Mesodermal cell (in vitro differentiated cells): ENCODE results near the gene ZSCAN21.

Experiments
- H3K27ac ChIP-seq: 2 replicates; pipeline ENCODE4 v1.7.0; 2013; ENCODE audit warnings: mild to moderate bottlenecking, low read depth, low read length, moderate library complexity; ENCODE audit not compliant: severe bottlenecking
- H3K36me3 ChIP-seq: 2 replicates; pipeline ENCODE4 v1.7.1; 2013; ENCODE audit warnings: mild to moderate bottlenecking, low read length, moderate library complexity; ENCODE audit not compliant: control insufficient read depth, insufficient read depth
- H3K4me1 ChIP-seq: one replicate; pipeline ENCODE4 v1.7.1; 2013; ENCODE audit warnings: mild to moderate bottlenecking, low read length; ENCODE audit not compliant: insufficient read depth, control insufficient read depth, poor library complexity, severe bottlenecking
- H3K4me3 ChIP-seq: 2 replicates; pipeline ENCODE4 v1.7.0; 2013; ENCODE audit warnings: low read length, control low read depth, mild to moderate bottlenecking; ENCODE audit not compliant: insufficient read depth, poor library complexity, severe bottlenecking; ENCODE audit errors: extremely low read depth
- H3K9me3 ChIP-seq: 2 replicates; pipeline ENCODE4 v1.7.1; 2013; ENCODE audit warnings: mild to moderate bottlenecking, low read length, moderate library complexity; ENCODE audit not compliant: control insufficient read depth
- WGBS, 2 experiments: methylation state at CpG; one replicate each; pipeline ENCODE4 v1.1.5; 2013; ENCODE audit warnings: missing lambda C conversion rate in 2 of 2; ENCODE audit not compliant: insufficient coverage in 2 of 2; 5-methylcytosine and 5-hydroxymethylcytosine counted together

The ZSCAN21 gene

DNA sequence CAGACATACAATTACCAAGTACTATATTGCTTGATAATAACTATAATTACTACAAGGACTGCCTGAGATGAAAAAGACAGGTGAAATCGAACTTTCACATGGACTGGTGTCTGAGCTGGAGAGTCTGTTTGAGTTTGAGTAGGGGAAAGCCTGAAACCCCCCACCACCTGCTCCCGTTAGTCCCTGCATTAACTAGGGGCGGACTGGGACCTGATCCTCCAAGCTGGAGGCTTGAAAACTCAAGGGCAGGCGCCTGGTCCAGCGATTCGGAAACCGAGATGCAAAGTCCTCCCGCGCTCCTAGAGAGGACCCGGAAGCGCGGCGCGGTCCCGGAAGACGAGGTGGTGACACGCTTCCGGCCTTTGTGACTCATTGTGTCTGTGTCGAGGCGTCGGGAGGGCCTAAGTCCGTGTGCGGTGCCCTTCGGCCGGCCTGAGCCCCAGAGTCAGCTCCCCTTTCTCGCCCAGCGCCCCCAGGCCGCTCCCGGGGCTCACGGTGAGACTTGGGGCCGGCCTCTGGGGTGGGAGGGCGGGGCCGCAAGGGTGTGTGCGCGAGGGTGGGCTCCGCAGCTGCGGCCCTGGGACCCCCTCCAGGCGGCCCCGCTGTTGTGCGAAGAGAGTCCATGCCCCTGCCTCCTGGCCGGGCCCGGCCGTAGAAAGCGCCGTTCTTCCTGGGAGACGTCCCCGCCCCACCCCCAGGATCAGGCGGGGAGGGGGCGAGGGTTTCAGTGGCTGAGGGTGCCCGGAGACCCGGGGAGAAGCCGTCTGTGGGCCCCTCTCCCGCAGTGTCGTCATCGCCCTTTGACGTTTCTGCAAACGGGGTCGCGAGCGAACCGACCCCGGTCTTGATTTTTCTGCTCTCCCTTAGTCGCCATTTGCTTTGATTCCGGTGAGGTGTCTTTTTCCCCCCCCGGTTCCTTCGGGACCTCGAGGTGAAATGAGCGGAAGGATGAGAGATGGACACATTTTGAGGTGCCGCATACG, 34.1 kb upstream of the ZSCAN21 start, which contains the start of gene ZKSCAN1:
TSS of gene ZKSCAN1 (plus strand) at position 365 of the 983 bp plus-strand sequence. CDS start 7,911 bp downstream, outside the sequence.
- peak within 1 kb of the TSS; percentile 93 for H3K27ac ChIP-seq
- peaks cover 27% of the 10 kb centered on the region for H3K36me3 ChIP-seq
- H3K4me3 ChIP-seq, result peak within 1 kb of the TSS; percentile 97
- H3K9me3 ChIP-seq, result no peaks in the 10 kb centered on the region
- H3K4me1 ChIP-seq, result peaks cover 2% of the 10 kb centered on the region
- WGBS, 2 experiments, result 1% methylated on average over 45 to 53 of the region's 70 CpGs

GRCh38 chr7:100016215-100016901, 33.2 kb upstream of the ZSCAN21 start:
- H3K9me3 ChIP-seq, result no peaks in the 10 kb centered on the region
- 65 to 100% methylated on average over 1 to 5 of the region's 11 CpGs for WGBS, 2 experiments
- H3K4me1 ChIP-seq, result peaks cover 2% of the 10 kb centered on the region
- H3K4me3 ChIP-seq, result peak overlapping the region; percentile 97
- H3K27ac ChIP-seq, result peak overlapping the region; percentile 93
- H3K36me3 ChIP-seq, result peaks cover 28% of the 10 kb centered on the region

DNA sequence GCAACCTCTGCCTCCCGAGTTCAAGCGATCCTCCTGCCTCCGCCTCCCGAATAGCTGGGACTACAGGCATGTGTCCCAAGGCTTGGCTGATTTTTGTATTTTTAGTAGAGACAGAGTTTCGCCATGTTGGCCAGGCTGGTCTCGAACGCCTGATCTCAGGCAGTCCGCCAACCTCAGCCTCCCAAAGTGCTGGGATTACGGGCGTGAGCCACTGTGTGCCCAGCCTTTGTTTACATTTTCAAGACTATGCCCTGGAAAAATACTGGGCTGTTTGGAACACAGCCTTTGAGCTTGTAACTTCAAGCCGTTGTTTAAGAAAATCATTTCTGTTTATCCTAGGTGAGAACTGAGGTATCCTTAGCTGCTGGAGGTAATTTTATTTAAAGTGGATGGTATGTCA, 32.3 kb upstream of the ZSCAN21 start:
- no peak overlapping the region for H3K4me3 ChIP-seq
- no peaks in the 10 kb centered on the region for H3K9me3 ChIP-seq
- peaks cover 38% of the 10 kb centered on the region for H3K36me3 ChIP-seq
- no peak overlapping the region for H3K27ac ChIP-seq
- 95% methylated on average over 10 of the region's 11 CpGs for WGBS, 2 experiments
- peaks cover 2% of the 10 kb centered on the region for H3K4me1 ChIP-seq

- 100% methylated on average over 2 to 4 of the region's 5 CpGs for WGBS, 2 experiments
- no peaks in the 10 kb centered on the region for H3K9me3 ChIP-seq
- H3K27ac ChIP-seq, result no peak overlapping the region
- H3K4me1 ChIP-seq, result peaks cover 2% of the 10 kb centered on the region
- H3K36me3 ChIP-seq, result peaks cover 44% of the 10 kb centered on the region
- H3K4me3 ChIP-seq, result no peak overlapping the region
Measured at GRCh38 chr7:100017875-100018274, 31.7 kb upstream of the ZSCAN21 start.

DNA sequence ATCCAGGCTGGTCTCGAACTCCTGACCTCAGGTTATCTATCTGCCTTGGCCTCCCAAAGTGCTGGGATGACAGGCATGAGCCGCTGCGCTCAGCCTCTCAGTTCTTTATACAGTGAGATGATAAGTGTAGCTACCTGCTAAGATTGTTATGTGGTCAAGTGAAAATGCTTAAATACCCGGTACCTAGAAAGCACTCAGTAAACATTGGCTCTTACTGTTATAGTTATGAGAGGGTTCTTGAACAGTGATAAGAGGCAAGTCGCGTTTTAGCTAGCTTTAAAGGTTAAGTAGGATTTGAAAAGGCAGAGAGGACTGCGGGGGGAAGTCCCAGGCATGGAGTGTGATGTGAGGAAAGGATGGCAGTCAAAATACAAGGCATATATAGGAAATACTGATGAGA, 29.7 kb upstream of the ZSCAN21 start:
- peaks cover 2% of the 10 kb centered on the region for H3K4me1 ChIP-seq
- no peak overlapping the region for H3K27ac ChIP-seq
- 97 to 98% methylated on average over 7 of the region's 7 CpGs for WGBS, 2 experiments
- peaks cover 62% of the 10 kb centered on the region for H3K36me3 ChIP-seq
- H3K4me3 ChIP-seq, result no peak overlapping the region
- no peaks in the 10 kb centered on the region for H3K9me3 ChIP-seq

GRCh38 chr7:100021297-100021696, 28.3 kb upstream of the ZSCAN21 start:
- H3K36me3 ChIP-seq, result peaks cover 76% of the 10 kb centered on the region

DNA sequence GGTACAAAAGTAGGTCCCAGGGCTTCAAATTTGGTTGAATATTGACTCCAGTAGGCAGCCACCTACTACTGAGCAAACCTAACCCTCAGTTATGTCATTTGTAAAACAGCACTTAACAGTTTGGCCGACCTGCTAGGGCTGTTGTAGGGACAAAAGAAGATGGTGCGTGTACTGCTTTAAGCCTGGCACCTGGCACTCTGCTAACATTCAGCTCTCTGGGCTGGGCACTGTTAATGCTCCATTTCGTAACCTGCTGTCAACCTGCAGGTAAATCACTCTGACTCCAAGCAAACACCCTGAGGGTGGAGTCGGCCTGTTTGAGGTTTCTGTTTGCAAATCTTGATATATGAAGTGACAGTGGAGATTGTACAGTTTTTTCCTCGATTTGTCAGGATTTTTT, 27.0 kb upstream of the ZSCAN21 start:
- WGBS, 2 experiments, result 83 to 87% methylated on average over 4 of the region's 5 CpGs
- Histone ChIP-seq H3K36me3 (peaks cover 83% of the 10 kb centered on the region), H3K27ac (no peak overlapping the region)

More at GRCh38 chr7:100021297-100021696, 28.3 kb upstream of the ZSCAN21 start:
- no peaks in the 10 kb centered on the region for H3K9me3 ChIP-seq
- no peak overlapping the region for H3K27ac ChIP-seq
- WGBS, 2 experiments, result 90 to 96% methylated on average over 2 to 3 of the region's 3 CpGs
- H3K4me1 ChIP-seq, result no peaks in the 10 kb centered on the region
- H3K4me3 ChIP-seq, result no peak overlapping the region

DNA sequence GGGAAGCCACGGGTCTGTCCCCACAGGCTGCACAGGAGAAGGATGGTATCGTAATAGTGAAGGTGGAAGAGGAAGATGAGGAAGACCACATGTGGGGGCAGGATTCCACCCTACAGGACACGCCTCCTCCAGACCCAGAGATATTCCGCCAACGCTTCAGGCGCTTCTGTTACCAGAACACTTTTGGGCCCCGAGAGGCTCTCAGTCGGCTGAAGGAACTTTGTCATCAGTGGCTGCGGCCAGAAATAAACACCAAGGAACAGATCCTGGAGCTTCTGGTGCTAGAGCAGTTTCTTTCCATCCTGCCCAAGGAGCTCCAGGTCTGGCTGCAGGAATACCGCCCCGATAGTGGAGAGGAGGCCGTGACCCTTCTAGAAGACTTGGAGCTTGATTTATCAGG, 26.0 kb upstream of the ZSCAN21 start:
- Histone ChIP-seq H3K27ac (no peak overlapping the region), H3K4me3 (no peak overlapping the region)
- WGBS, 2 experiments, result 96 to 100% methylated on average over 11 to 12 of the region's 12 CpGs

More for the DNA sequence above, 27.0 kb upstream of the ZSCAN21 start:
- H3K4me3 ChIP-seq, result no peak overlapping the region
- no peaks in the 10 kb centered on the region for H3K9me3 ChIP-seq
- H3K4me1 ChIP-seq, result no peaks in the 10 kb centered on the region

GRCh38 chr7:100024020-100024619, 25.5 kb upstream of the ZSCAN21 start:
- Histone ChIP-seq H3K4me3 (no peak overlapping the region), H3K27ac (no peak overlapping the region), H3K36me3 (peaks cover 79% of the 10 kb centered on the region), H3K4me1 (no peaks in the 10 kb centered on the region), H3K9me3 (no peaks in the 10 kb centered on the region)
- WGBS, 2 experiments, result 96 to 99% methylated on average over 10 of the region's 12 CpGs

More for the DNA sequence above, 26.0 kb upstream of the ZSCAN21 start:
- peaks cover 84% of the 10 kb centered on the region for H3K36me3 ChIP-seq
- no peaks in the 10 kb centered on the region for H3K4me1 ChIP-seq
- H3K9me3 ChIP-seq, result no peaks in the 10 kb centered on the region

GRCh38 chr7:100027197-100027596, 22.4 kb upstream of the ZSCAN21 start:
- H3K4me3 ChIP-seq, result no peak overlapping the region
- H3K9me3 ChIP-seq, result no peaks in the 10 kb centered on the region
- peaks cover 90% of the 10 kb centered on the region for H3K36me3 ChIP-seq
- H3K27ac ChIP-seq, result no peak overlapping the region
- H3K4me1 ChIP-seq, result no peaks in the 10 kb centered on the region
- WGBS, 2 experiments, result 88 to 100% methylated on average over 7 to 8 of the region's 11 CpGs
